ENCODE measurements around the gene RNF208. TPM values are rescaled to one million over a fixed set of nuclear protein-coding genes. Genes with fewer than 3 reads are reported as not detected.

The RNF208 gene
- total RNA-seq, 4 donors from 2014 or later, result 2.3 to 4.5 (median 3.8) TPM

DNA sequence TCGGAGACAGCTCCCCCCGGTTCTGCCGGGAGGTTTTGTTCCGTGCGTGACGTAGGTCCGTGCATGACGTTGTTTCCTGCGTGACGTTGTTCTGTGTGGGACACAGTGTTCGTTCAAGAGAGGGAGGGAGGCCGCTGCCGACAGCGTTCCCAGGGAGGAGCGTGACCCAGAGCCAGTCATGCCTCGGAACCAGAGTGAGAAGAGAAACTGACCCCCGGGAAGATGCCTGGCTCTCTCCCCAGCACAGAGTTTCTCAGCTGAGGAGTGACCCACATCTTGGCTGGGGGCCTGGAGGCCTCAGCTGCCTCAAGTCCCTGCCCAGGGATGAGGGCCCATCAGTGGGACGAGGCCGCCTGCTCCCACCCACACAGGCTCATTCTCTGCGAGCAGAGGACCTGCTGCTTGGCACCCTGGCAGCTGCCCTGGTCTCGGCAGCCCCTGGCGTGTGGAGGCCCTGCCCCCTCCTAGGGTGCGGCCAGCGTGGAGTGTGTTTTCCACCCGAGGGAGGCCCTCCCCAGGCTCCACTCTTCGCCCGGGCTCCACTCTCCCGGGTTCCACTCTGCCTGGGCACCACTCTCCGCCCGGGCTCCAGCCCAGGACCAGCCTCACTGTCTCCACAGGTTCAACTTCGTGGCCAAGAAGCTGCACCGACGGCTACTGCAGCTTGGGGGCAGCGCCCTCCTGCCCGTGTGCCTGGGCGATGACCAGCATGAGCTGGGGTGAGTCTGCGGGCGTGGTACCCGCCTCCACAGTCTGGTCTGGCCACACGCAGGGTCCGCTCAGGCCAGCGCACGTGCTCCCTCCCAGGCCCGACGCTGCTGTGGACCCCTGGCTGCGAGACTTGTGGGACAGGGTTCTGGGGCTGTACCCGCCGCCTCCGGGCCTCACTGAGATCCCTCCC is 8.6 kb downstream of the RNF208 start:
- H3K36me3 ChIP-seq, result no peaks in the 10 kb centered on the region
- no peaks in the 10 kb centered on the region for H3K27me3 ChIP-seq
- no peak overlapping the region for H3K4me3 ChIP-seq (replicated peaks in 1 of 3)
- TF ChIP-seq, protein P1, sequence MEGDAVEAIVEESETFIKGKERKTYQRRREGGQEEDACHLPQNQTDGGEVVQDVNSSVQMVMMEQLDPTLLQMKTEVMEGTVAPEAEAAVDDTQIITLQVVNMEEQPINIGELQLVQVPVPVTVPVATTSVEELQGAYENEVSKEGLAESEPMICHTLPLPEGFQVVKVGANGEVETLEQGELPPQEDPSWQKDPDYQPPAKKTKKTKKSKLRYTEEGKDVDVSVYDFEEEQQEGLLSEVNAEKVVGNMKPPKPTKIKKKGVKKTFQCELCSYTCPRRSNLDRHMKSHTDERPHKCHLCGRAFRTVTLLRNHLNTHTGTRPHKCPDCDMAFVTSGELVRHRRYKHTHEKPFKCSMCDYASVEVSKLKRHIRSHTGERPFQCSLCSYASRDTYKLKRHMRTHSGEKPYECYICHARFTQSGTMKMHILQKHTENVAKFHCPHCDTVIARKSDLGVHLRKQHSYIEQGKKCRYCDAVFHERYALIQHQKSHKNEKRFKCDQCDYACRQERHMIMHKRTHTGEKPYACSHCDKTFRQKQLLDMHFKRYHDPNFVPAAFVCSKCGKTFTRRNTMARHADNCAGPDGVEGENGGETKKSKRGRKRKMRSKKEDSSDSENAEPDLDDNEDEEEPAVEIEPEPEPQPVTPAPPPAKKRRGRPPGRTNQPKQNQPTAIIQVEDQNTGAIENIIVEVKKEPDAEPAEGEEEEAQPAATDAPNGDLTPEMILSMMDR (IDR thresholded peaks at IDR 0.05), result no peak
- no peak for TF ChIP-seq POLR2A (IDR thresholded peaks at IDR 0.05)
- H3K27ac ChIP-seq, result no peak overlapping the region
- DNase-seq, result no peak
- WGBS, 2 donors, result 90 to 92% methylated on average over 27 to 38 of the region's 49 CpGs
- H3K4me1 ChIP-seq, result peaks cover 0 to 2% of the 10 kb centered on the region in 2 donors
- intact Hi-C loops (cut with DNase I), result no loop called here
- H3K9me3 ChIP-seq, result no peaks in the 10 kb centered on the region

DNA sequence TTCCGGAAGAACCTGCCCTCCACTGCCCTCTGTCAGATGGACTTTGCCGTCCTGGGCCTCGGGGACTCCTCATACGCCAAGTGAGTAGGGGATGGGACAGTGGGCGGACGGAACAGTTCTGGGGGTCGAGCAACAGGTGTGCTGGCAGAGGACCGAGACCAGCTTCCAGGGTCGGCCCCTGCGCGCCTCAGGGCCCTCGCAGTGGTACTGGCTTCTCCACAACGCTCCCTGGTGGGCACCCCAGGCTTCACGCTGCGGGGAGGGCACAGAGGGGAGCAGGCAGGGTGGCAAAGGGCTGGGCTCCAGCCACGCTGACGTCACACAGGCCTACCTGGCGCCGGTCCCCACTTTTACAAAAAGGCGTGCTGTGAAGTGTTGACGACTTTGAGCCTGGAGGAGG is 9.5 kb downstream of the RNF208 start:
- H3K36me3 ChIP-seq, result no peaks in the 10 kb centered on the region
- WGBS, 2 donors, result 86 to 92% methylated on average over 17 to 21 of the region's 21 CpGs
- no peak overlapping the region for H3K4me3 ChIP-seq (replicated peaks in 1 of 3)

DNA sequence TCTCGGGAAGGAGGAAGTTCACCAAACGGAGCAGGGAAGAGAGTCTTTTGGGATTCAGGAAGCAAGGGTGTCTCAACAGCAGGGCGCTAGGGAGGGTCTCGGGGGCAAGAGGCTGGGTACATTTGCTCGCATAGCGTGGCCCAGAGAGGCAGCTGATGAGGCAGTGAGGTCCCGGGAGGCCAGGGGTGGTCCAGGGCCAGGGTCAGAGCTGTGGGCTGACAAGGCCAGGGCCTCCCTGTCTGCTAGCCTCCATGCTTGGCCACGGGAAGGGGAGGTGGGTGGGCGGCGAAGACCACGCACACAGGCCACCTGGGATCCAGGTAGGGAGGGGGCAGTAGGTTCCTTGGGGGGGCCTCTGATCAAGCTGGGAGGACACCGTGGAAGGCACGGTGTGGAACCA is 10.5 kb downstream of the RNF208 start:
- no peak overlapping the region for H3K27ac ChIP-seq
- no peak for DNase-seq
- no peaks in the 10 kb centered on the region for H3K27me3 ChIP-seq
- H3K4me3 ChIP-seq (replicated peaks in 1 of 3), result no peak overlapping the region
- H3K9me3 ChIP-seq, result no peaks in the 10 kb centered on the region
- WGBS, 2 donors, result 85 to 91% methylated on average over 13 of the region's 13 CpGs
- peaks cover 5 to 6% of the 10 kb centered on the region in 2 donors for H3K4me1 ChIP-seq
- intact Hi-C loops (cut with DNase I), result no loop called here
- TF ChIP-seq, protein P1 (IDR thresholded peaks at IDR 0.05), result no peak
- no peak for TF ChIP-seq POLR2A (IDR thresholded peaks at IDR 0.05)
- no peaks in the 10 kb centered on the region for H3K36me3 ChIP-seq

More for the DNA sequence above, 9.5 kb downstream of the RNF208 start:
- TF ChIP-seq, protein P1 (IDR thresholded peaks at IDR 0.05), result no peak
- TF ChIP-seq POLR2A (IDR thresholded peaks at IDR 0.05), result no peak
- no peak for DNase-seq
- H3K27ac ChIP-seq, result no peak overlapping the region
- H3K27me3 ChIP-seq, result no peaks in the 10 kb centered on the region
- no peaks in the 10 kb centered on the region for H3K9me3 ChIP-seq
- H3K4me1 ChIP-seq, result no peaks in the 10 kb centered on the region
- intact Hi-C loops (cut with DNase I), result no loop called here

GRCh38 chr9:137206602-137207001 is 15.4 kb downstream of the RNF208 start:
- peaks cover 30 to 42% of the 10 kb centered on the region in 2 donors for H3K4me1 ChIP-seq
- H3K4me3 ChIP-seq (replicated peaks in 1 of 3), result no peak overlapping the region
- H3K36me3 ChIP-seq, result no peaks in the 10 kb centered on the region
- no peak for DNase-seq
- TF ChIP-seq, protein P1 (IDR thresholded peaks at IDR 0.05), result no peak
- no peak for TF ChIP-seq POLR2A (IDR thresholded peaks at IDR 0.05)
- intact Hi-C loops (cut with DNase I), result no loop called here
- no peaks in the 10 kb centered on the region for H3K27me3 ChIP-seq
- 80 to 84% methylated on average over 7 of the region's 7 CpGs for WGBS, 2 donors
- H3K9me3 ChIP-seq, result no peaks in the 10 kb centered on the region
- no peak overlapping the region for H3K27ac ChIP-seq
